Head of caudate nucleus (tissue), 42 donors: ENCODE data around the gene LTB4R.
"Not testable (repeated sequence)": the region's sequence is repeated elsewhere in the genome, so short reads cannot be mapped to it uniquely, and the experiment has no call there.

ENCODE experiments used
- DNase-seq, 42 donors: peaks; one replicate each; pipeline versions ENCODE4 v3.0.0 to v3.0.0-alpha.2; 2020 to 2021; ENCODE audit warnings: mixed read lengths in 7 of 42
- intact Hi-C: fragments of 100-400 bp; cut with DNase I; formaldehyde crosslinking; loops from one replicate; pipeline ENCODE4 v1.15.0; 2022

Gene LTB4R

GRCh38 chr14:24334431-24335291, 23.4 kb downstream of the LTB4R start, which contains the start of gene ADCY4:
Gene ADCY4, minus strand, starts transcription at chr14:24335071. Its CDS starts 419 bp downstream, at chr14:24334652.
- intact Hi-C loops: loop anchor here (5.0 kb wide), 1 partner anchor 103 kb away; no protein-coding TSS in a partner anchor
- no peak for DNase-seq

- DNase-seq: no peak
- intact Hi-C loops: no loop called here
These were observed 24.3 kb downstream of the LTB4R start for GRCh38 chr14:24335461-24336171.

GRCh38 chr14:24337144-24337823, 26.0 kb downstream of the LTB4R start:
- DNase-seq: no peak
- intact Hi-C loops: no loop called here

GRCh38 chr14:24337824-24338175, 26.5 kb downstream of the LTB4R start:
- intact Hi-C loops: no loop called here
- no peak for DNase-seq

- DNase-seq: no peak
- intact Hi-C loops: no loop called here
These were observed 27.5 kb downstream of the LTB4R start for GRCh38 chr14:24338843-24339242.

GRCh38 chr14:24339284-24340151, 28.2 kb downstream of the LTB4R start, which contains the start of gene RIPK3:
Gene RIPK3, minus strand, starts transcription at chr14:24339991. Its CDS starts 165 bp downstream, at chr14:24339826.
- intact Hi-C loops: no loop called here
- DNase-seq: peak in 1 of 42 donors; percentile 41

GRCh38 chr14:24340606-24341005, 29.3 kb downstream of the LTB4R start:
- intact Hi-C loops: no loop called here
- DNase-seq: no peak

- intact Hi-C loops: no loop called here
- no peak for DNase-seq
These were observed 31.6 kb downstream of the LTB4R start for GRCh38 chr14:24342889-24343288.

GRCh38 chr14:24343795-24344660, 32.7 kb downstream of the LTB4R start:
- DNase-seq: no peak
- intact Hi-C loops: no loop called here

- no peak for DNase-seq
- intact Hi-C loops: no loop called here
These were observed 35.8 kb downstream of the LTB4R start for GRCh38 chr14:24347134-24347533.

GRCh38 chr14:24348186-24348585, 36.9 kb downstream of the LTB4R start:
- no peak for DNase-seq
- intact Hi-C loops: no loop called here

GRCh38 chr14:24349742-24350141, 38.4 kb downstream of the LTB4R start:
- intact Hi-C loops: no loop called here
- no peak for DNase-seq

GRCh38 chr14:24351517-24351916, 40.2 kb downstream of the LTB4R start:
- intact Hi-C loops: no loop called here
- DNase-seq: no peak

- intact Hi-C loops: no loop called here
- DNase-seq: no peak
These were observed 42.5 kb downstream of the LTB4R start for GRCh38 chr14:24353559-24354481.

GRCh38 chr14:24354482-24354825, 43.2 kb downstream of the LTB4R start:
- intact Hi-C loops: not testable (repeated sequence)

GRCh38 chr14:24355009-24355408, 43.7 kb downstream of the LTB4R start:
- intact Hi-C loops: no loop called here
- DNase-seq: no peak

More at GRCh38 chr14:24354482-24354825, 43.2 kb downstream of the LTB4R start:
- DNase-seq: not testable (repeated sequence)

GRCh38 chr14:24356208-24356607, 44.9 kb downstream of the LTB4R start:
- DNase-seq: no peak

More at GRCh38 chr14:24356208-24356607, 44.9 kb downstream of the LTB4R start:
- intact Hi-C loops: no loop called here
